KG1 (cell line): Measurements from ENCODE around the gene KCND3.

Source experiments
- DNase-seq: peaks from one replicate; lab custom pipeline; 2025; lab: John Stamatoyannopoulos, UW

Gene KCND3

GRCh38 chr1:111882986-111883560, 106.4 kb downstream of the KCND3 start:
- no peak for DNase-seq

GRCh38 chr1:111882559-111882958, 106.9 kb downstream of the KCND3 start:
- DNase-seq: no peak

GRCh38 chr1:111880881-111881837, 108.3 kb downstream of the KCND3 start:
- DNase-seq: no peak

- no peak for DNase-seq
Observed at GRCh38 chr1:111879081-111879480, 110.4 kb downstream of the KCND3 start.

- no peak for DNase-seq
Observed at GRCh38 chr1:111878649-111879048, 110.8 kb downstream of the KCND3 start.

GRCh38 chr1:111878091-111878490, 111.4 kb downstream of the KCND3 start:
- no peak for DNase-seq

- DNase-seq: no peak
Observed at GRCh38 chr1:111876631-111877030, 112.8 kb downstream of the KCND3 start.

- no peak for DNase-seq
Observed at GRCh38 chr1:111875640-111876039, 113.8 kb downstream of the KCND3 start.

- no peak for DNase-seq
Observed at GRCh38 chr1:111873460-111874030, 115.9 kb downstream of the KCND3 start.

- no peak for DNase-seq
Observed at GRCh38 chr1:111870181-111870580, 119.3 kb downstream of the KCND3 start.

GRCh38 chr1:111867868-111868440, 121.5 kb downstream of the KCND3 start:
- DNase-seq: no peak

GRCh38 chr1:111864862-111865261, 124.6 kb downstream of the KCND3 start:
- no peak for DNase-seq

- no peak for DNase-seq
Observed at GRCh38 chr1:111863401-111863800, 126.1 kb downstream of the KCND3 start.

- DNase-seq: no peak
Observed at GRCh38 chr1:111862599-111862998, 126.9 kb downstream of the KCND3 start.

GRCh38 chr1:111861523-111861922, 127.9 kb downstream of the KCND3 start:
- no peak for DNase-seq

GRCh38 chr1:111857194-111857651, 132.2 kb downstream of the KCND3 start:
- no peak for DNase-seq

- DNase-seq: no peak
Observed at GRCh38 chr1:111856411-111857185, 132.9 kb downstream of the KCND3 start.

GRCh38 chr1:111855260-111855659, 134.2 kb downstream of the KCND3 start:
- no peak for DNase-seq

- DNase-seq: no peak
Observed at GRCh38 chr1:111852261-111852721, 137.2 kb downstream of the KCND3 start.

- no peak for DNase-seq
Observed at GRCh38 chr1:111851552-111851951, 137.9 kb downstream of the KCND3 start.

- no peak for DNase-seq
Observed at GRCh38 chr1:111850109-111850508, 139.4 kb downstream of the KCND3 start.
